HEK293 (cell line): Measurements from ENCODE around the gene CHSY1.

Experiments
- CTCF ChIA-PET: fragments of 350-600 bp; formaldehyde crosslinking; extraction: SDS; loops from one replicate; lab custom pipeline; 2021; ENCODE audit warnings: antibody characterized with exemption; lab: Yijun Ruan, JAX
- POLR2A ChIA-PET: fragments of 300-600 bp; formaldehyde crosslinking; extraction: SDS; loops from one replicate; lab custom pipeline; 2020; ENCODE audit warnings: antibody characterized with exemption, inconsistent platforms; lab: Yijun Ruan, JAX
- H3K27ac ChIP-seq: fragments of 200-500 bp; sonication (Bioruptor generic); 2 replicates; pipeline ENCODE4 v1.5.1; 2014; ENCODE audit warnings: low read depth, low read length, control low read depth, inconsistent platforms; ENCODE audit errors: extremely low read depth
- H3K36me3 ChIP-seq, 2 experiments: fragments of 200-500 bp in 1 of 2; sonication (Bioruptor generic) in 1 of 2; 1 replicate in 1 of 2; 2 replicates in 1 of 2; pipeline ENCODE4 v1.5.1; 2014 to 2017; ENCODE audit warnings: inconsistent platforms in 2 of 2, low read length in 2 of 2; ENCODE audit not compliant: control insufficient read depth in 2 of 2, insufficient read depth in 1 of 2
- H3K4me1 ChIP-seq: fragments of 200-500 bp; sonication (Bioruptor generic); 2 replicates; pipeline ENCODE4 v1.5.1; 2014; ENCODE audit warnings: mild to moderate bottlenecking, low read length, inconsistent platforms; ENCODE audit not compliant: control insufficient read depth, insufficient read depth
- H3K4me3 ChIP-seq: 2 replicates; pipeline ENCODE4 v1.5.1; 2011; ENCODE audit warnings: low read depth, mild to moderate bottlenecking, control low read depth, low read length, moderate library complexity
- H3K9me3 ChIP-seq: fragments of 200-500 bp; sonication (Bioruptor generic); 2 replicates; pipeline ENCODE4 v1.5.1; 2014; ENCODE audit warnings: low read depth, low read length, inconsistent platforms; ENCODE audit not compliant: control insufficient read depth, insufficient read depth
- BCL11B ChIP-seq: fragments of 450-650 bp; formaldehyde crosslinking; IDR thresholded peaks from 2 replicates; pipeline ENCODE4 v1.5.1; 2016; ENCODE audit warnings: low read depth, missing biosample characterization, missing genetic modification characterization
- GLIS2 ChIP-seq: fragments of 450-650 bp; formaldehyde crosslinking; IDR thresholded peaks from 2 replicates; pipeline ENCODE4 v1.5.1; 2016; ENCODE audit warnings: missing biosample characterization, missing genetic modification characterization
- KLF1 ChIP-seq: fragments of 450-650 bp; formaldehyde crosslinking; IDR thresholded peaks from 2 replicates; pipeline ENCODE4 v1.5.1; 2016; ENCODE audit warnings: missing biosample characterization, missing genetic modification characterization
- PATZ1 ChIP-seq: fragments of 450-650 bp; formaldehyde crosslinking; IDR thresholded peaks from 2 replicates; pipeline ENCODE4 v1.5.1; 2016; ENCODE audit warnings: missing biosample characterization, missing genetic modification characterization
- PRDM2 ChIP-seq: fragments of 450-650 bp; formaldehyde crosslinking; IDR thresholded peaks from 2 replicates; pipeline ENCODE4 v1.5.1; 2016; ENCODE audit warnings: missing biosample characterization, missing genetic modification characterization, borderline replicate concordance
- SETDB1 ChIP-seq: IDR thresholded peaks from one replicate; pipeline ENCODE4 v1.6.1; 2017; ENCODE audit warnings: mild to moderate bottlenecking, low read length, moderate library complexity, mixed read lengths; ENCODE audit not compliant: insufficient read length
- SP7 ChIP-seq: fragments of 450-650 bp; formaldehyde crosslinking; IDR thresholded peaks from 2 replicates; pipeline ENCODE4 v1.5.1; 2016; ENCODE audit warnings: missing biosample characterization, missing genetic modification characterization
- WT1 ChIP-seq: fragments of 450-650 bp; formaldehyde crosslinking; IDR thresholded peaks from 2 replicates; pipeline ENCODE4 v1.5.1; 2016; ENCODE audit warnings: missing biosample characterization, missing genetic modification characterization
- ZBTB1 ChIP-seq: fragments of 450-650 bp; formaldehyde crosslinking; IDR thresholded peaks from 2 replicates; pipeline ENCODE4 v1.5.1; 2016; ENCODE audit warnings: missing biosample characterization, missing genetic modification characterization
- ZBTB8A ChIP-seq: fragments of 450-650 bp; formaldehyde crosslinking; IDR thresholded peaks from 2 replicates; pipeline ENCODE4 v1.5.1; 2016; ENCODE audit warnings: missing biosample characterization, missing genetic modification characterization
- ZNF114 ChIP-seq: fragments of 450-650 bp; formaldehyde crosslinking; IDR thresholded peaks from 2 replicates; pipeline ENCODE4 v1.5.0; 2017; ENCODE audit warnings: missing biosample characterization, missing genetic modification characterization
- ZNF335 ChIP-seq: fragments of 450-650 bp; formaldehyde crosslinking; conservative IDR thresholded peaks from 2 replicates; pipeline ENCODE4 v1.5.1; 2016; ENCODE audit warnings: missing biosample characterization, missing genetic modification characterization
- ZNF510 ChIP-seq: fragments of 450-650 bp; formaldehyde crosslinking; IDR thresholded peaks from 2 replicates; pipeline ENCODE4 v1.5.1; 2018; ENCODE audit warnings: mild to moderate bottlenecking, missing genetic modification characterization, missing biosample characterization; ENCODE audit not compliant: insufficient replicate concordance
- ZNF521 ChIP-seq: fragments of 450-650 bp; formaldehyde crosslinking; IDR thresholded peaks from 2 replicates; pipeline ENCODE4 v1.5.1; 2017; ENCODE audit warnings: missing biosample characterization, mild to moderate bottlenecking, missing genetic modification characterization
- ZNF560 ChIP-seq: fragments of 450-650 bp; formaldehyde crosslinking; IDR thresholded peaks from 2 replicates; pipeline ENCODE4 v1.5.1; 2017; ENCODE audit warnings: missing biosample characterization, missing genetic modification characterization, borderline replicate concordance
- ZNF571 ChIP-seq: fragments of 450-650 bp; formaldehyde crosslinking; IDR thresholded peaks from 2 replicates; pipeline ENCODE4 v1.5.0; 2017; ENCODE audit warnings: missing biosample characterization, missing genetic modification characterization
- ZNF629 ChIP-seq: fragments of 450-650 bp; formaldehyde crosslinking; IDR thresholded peaks from 2 replicates; pipeline ENCODE4 v1.5.1; 2017; ENCODE audit warnings: missing biosample characterization, missing genetic modification characterization
- ZNF639 ChIP-seq: fragments of 450-650 bp; formaldehyde crosslinking; IDR thresholded peaks from 2 replicates; pipeline ENCODE4 v1.5.1; 2016; ENCODE audit warnings: missing biosample characterization, missing genetic modification characterization
- ZNF747 ChIP-seq: fragments of 450-650 bp; formaldehyde crosslinking; IDR thresholded peaks from 2 replicates; pipeline ENCODE4 v1.5.1; 2016; ENCODE audit warnings: missing biosample characterization, missing genetic modification characterization
- ZSCAN30 ChIP-seq: fragments of 450-650 bp; IDR thresholded peaks from 2 replicates; pipeline ENCODE4 v1.5.1; 2018; ENCODE audit warnings: missing biosample characterization, mild to moderate bottlenecking, missing genetic modification characterization, moderate library complexity
- TF ChIP-seq, protein P1 (sequence below): fragments of 450-650 bp; formaldehyde crosslinking; IDR thresholded peaks from 2 replicates; pipeline ENCODE4 v1.5.1; 2016; ENCODE audit warnings: missing biosample characterization, missing genetic modification characterization
- TF ChIP-seq, protein P2 (sequence below): fragments of 450-650 bp; formaldehyde crosslinking; IDR thresholded peaks from 2 replicates; pipeline ENCODE4 v1.5.1; 2016; ENCODE audit warnings: missing biosample characterization, missing genetic modification characterization

The CHSY1 gene

GRCh38 chr15:101251830-101252820, at the start of gene CHSY1:
Gene CHSY1, minus strand, starts transcription at chr15:101252048. Its CDS starts 592 bp downstream, at chr15:101251456.
- peaks cover 0 to 11% of the 10 kb centered on the region in 2 experiments; a peak in 1 of 3 replicates for H3K36me3 ChIP-seq
- POLR2A ChIA-PET, result interaction anchor here (0.6 to 2.8 kb wide), 25 partner anchors 9 to 1534 kb away, joined by 3 to 9 read pairs (median 4); partner anchors contain the start of genes ASB7, LINS1, SNRPA1 and TARS3
- no peaks in the 10 kb centered on the region for H3K9me3 ChIP-seq
- CTCF ChIA-PET, result interaction anchor here (0.7 to 12.5 kb wide), 7 partner anchors 134 to 248 kb away, joined by 3 to 223 read pairs (median 3); no protein-coding TSS in a partner anchor
- peaks cover 17% of the 10 kb centered on the region for H3K4me1 ChIP-seq
- peak within 1 kb of the TSS; percentile 86; the same call in 1 of the 2 replicates for H3K27ac ChIP-seq
- peak within 1 kb of the TSS; percentile 85 for H3K4me3 ChIP-seq
- TF ChIP-seq KLF1 (tag by site-specific recombination) (peak; percentile 38; the same call in 1 of the 2 replicates), BCL11B (tag by site-specific recombination) (no peak), ZNF747 (tag by site-specific recombination) (no peak), ZNF510 (tag by site-specific recombination) (no peak), ZNF571 (tag by site-specific recombination) (no peak), ZBTB8A (tag by site-specific recombination) (peak; percentile 93), PRDM2 (tag by site-specific recombination) (no peak), ZBTB1 (no peak), ZNF639 (no peak), SETDB1 (no peak), ZNF335 (tag by site-specific recombination) (peak; percentile 51), ZNF521 (tag by site-specific recombination) (no peak), GLIS2 (no peak), ZSCAN30 (tag by site-specific recombination) (peak; percentile 58), ZNF114 (no peak), WT1 (tag by site-specific recombination) (0 out of 2 replicates have a peak, but pooled peaks have one; percentile 28), ZNF629 (0 out of 2 replicates have a peak, but pooled peaks have one; percentile 23), SP7 (no peak), PATZ1 (tag by site-specific recombination) (peak; percentile 53; the same call in 1 of the 2 replicates), ZNF560 (no peak)
- TF ChIP-seq, protein P1, sequence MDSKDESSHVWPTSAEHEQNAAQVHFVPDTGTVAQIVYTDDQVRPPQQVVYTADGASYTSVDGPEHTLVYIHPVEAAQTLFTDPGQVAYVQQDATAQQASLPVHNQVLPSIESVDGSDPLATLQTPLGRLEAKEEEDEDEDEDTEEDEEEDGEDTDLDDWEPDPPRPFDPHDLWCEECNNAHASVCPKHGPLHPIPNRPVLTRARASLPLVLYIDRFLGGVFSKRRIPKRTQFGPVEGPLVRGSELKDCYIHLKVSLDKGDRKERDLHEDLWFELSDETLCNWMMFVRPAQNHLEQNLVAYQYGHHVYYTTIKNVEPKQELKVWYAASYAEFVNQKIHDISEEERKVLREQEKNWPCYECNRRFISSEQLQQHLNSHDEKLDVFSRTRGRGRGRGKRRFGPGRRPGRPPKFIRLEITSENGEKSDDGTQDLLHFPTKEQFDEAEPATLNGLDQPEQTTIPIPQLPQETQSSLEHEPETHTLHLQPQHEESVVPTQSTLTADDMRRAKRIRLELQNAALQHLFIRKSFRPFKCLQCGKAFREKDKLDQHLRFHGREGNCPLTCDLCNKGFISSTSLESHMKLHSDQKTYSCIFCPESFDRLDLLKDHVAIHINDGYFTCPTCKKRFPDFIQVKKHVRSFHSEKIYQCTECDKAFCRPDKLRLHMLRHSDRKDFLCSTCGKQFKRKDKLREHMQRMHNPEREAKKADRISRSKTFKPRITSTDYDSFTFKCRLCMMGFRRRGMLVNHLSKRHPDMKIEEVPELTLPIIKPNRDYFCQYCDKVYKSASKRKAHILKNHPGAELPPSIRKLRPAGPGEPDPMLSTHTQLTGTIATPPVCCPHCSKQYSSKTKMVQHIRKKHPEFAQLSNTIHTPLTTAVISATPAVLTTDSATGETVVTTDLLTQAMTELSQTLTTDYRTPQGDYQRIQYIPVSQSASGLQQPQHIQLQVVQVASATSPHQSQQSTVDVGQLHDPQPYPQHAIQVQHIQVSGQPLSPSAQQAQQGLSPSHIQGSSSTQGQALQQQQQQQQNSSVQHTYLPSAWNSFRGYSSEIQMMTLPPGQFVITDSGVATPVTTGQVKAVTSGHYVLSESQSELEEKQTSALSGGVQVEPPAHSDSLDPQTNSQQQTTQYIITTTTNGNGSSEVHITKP, result no peak
- TF ChIP-seq, protein P2, sequence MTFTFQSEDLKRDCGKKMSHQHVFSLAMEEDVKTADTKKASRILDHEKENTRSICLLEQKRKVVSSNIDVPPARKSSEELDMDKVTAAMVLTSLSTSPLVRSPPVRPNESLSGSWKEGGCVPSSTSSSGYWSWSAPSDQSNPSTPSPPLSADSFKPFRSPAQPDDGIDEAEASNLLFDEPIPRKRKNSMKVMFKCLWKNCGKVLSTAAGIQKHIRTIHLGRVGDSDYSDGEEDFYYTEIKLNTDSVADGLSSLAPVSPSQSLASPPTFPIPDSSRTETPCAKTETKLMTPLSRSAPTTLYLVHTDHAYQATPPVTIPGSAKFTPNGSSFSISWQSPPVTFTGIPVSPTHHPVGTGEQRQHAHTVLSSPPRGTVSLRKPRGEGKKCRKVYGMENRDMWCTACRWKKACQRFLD (tag by site-specific recombination), result no peak
